OCI-LY7 (cell line): ENCODE data around the gene RAB27B. TPM values are rescaled to one million over a fixed set of nuclear protein-coding genes. Genes with fewer than 3 reads are reported as not detected.

ENCODE experiments used
- BruUV-seq: library from RNA; stranded (reverse); fragments of 400-500 nt; replicated peaks from 2 replicates; lab custom pipeline; 2021; lab: Mats Ljungman, UMichigan
- CTCF ChIA-PET: fragments of 300-600 bp; sonication (Branson Sonifier 250); formaldehyde crosslinking; loops from one replicate; lab custom pipeline; 2022; ENCODE audit warnings: antibody characterized with exemption; ENCODE audit not compliant: unreplicated experiment; lab: Charles Lee
- POLR2A ChIA-PET: fragments of 300-600 bp; sonication (Branson Sonifier 250); formaldehyde crosslinking; loops from one replicate; lab custom pipeline; 2022; ENCODE audit warnings: antibody characterized with exemption; lab: Charles Lee
- DNase-seq: peaks from one replicate; pipeline ENCODE4 v3.0.0-alpha.2; 2015; ENCODE audit warnings: low spot score
- H2AFZ ChIP-seq: fragments of 200-600 bp; sonication (generic), shearing (Covaris generic); 2 replicates; pipeline ENCODE4 v1.6.1; 2014; ENCODE audit warnings: mild to moderate bottlenecking, antibody characterized with exemption, low read length, moderate library complexity
- H3K27ac ChIP-seq: fragments of 200-600 bp; sonication (generic); 2 replicates; pipeline ENCODE4 v1.5.1; 2014; ENCODE audit warnings: mixed run types, low read depth, mild to moderate bottlenecking, moderate library complexity, low read length, inconsistent platforms; ENCODE audit not compliant: poor library complexity, severe bottlenecking
- H3K36me3 ChIP-seq: fragments of 200-600 bp; sonication (generic); 2 replicates; pipeline ENCODE4 v1.6.1; 2014; ENCODE audit warnings: mild to moderate bottlenecking, antibody characterized with exemption, low read length, moderate library complexity, mixed read lengths; ENCODE audit not compliant: insufficient read depth
- H3K4me1 ChIP-seq: fragments of 200-600 bp; sonication (generic); 2 replicates; pipeline ENCODE4 v1.5.1; 2014; ENCODE audit warnings: mild to moderate bottlenecking, low read length; ENCODE audit not compliant: insufficient read depth, poor library complexity, severe bottlenecking
- H3K4me2 ChIP-seq: fragments of 200-600 bp; sonication (generic); 2 replicates; pipeline ENCODE4 v1.6.1; 2014; ENCODE audit warnings: mild to moderate bottlenecking, low read length
- H3K4me3 ChIP-seq: fragments of 200-600 bp; sonication (generic); 2 replicates; pipeline ENCODE4 v1.5.1; 2014; ENCODE audit warnings: mild to moderate bottlenecking, low read depth, low read length; ENCODE audit not compliant: poor library complexity, severe bottlenecking
- H3K79me2 ChIP-seq: fragments of 200-600 bp; sonication (generic); 2 replicates; pipeline ENCODE4 v1.6.1; 2016; ENCODE audit warnings: low read depth, mild to moderate bottlenecking, low read length, moderate library complexity, mixed read lengths; ENCODE audit not compliant: insufficient read depth
- H3K9me2 ChIP-seq: fragments of 200-600 bp; sonication (generic); 2 replicates; pipeline ENCODE4 v1.6.1; 2016; ENCODE audit warnings: mild to moderate bottlenecking, low read length, mixed read lengths; ENCODE audit not compliant: insufficient read depth
- H3K9me3 ChIP-seq: fragments of 200-600 bp; sonication (generic); 2 replicates; pipeline ENCODE4 v1.6.1; 2014; ENCODE audit warnings: mild to moderate bottlenecking, mixed run types, low read length, mixed read lengths
- H4K20me1 ChIP-seq: fragments of 200-600 bp; sonication (generic); 2 replicates; pipeline ENCODE4 v1.6.1; 2014; ENCODE audit warnings: mild to moderate bottlenecking, antibody characterized with exemption, low read length, moderate library complexity, mixed read lengths; ENCODE audit not compliant: insufficient read depth
- CTCF ChIP-seq: fragments of 200-600 bp; sonication (generic); conservative IDR thresholded peaks from 2 replicates; pipeline ENCODE4 v1.5.1; 2014; ENCODE audit warnings: mild to moderate bottlenecking, antibody characterized with exemption, low read length, moderate library complexity, mixed read lengths
- EZH2phosphoT487 ChIP-seq: fragments of 200-600 bp; sonication (generic); IDR thresholded peaks from 2 replicates; pipeline ENCODE4 v1.6.1; 2018; ENCODE audit warnings: low read depth, borderline replicate concordance, mild to moderate bottlenecking, mixed run types, antibody characterized with exemption, low read length, moderate library complexity, mixed read lengths
- intact Hi-C: fragments of 100-400 bp; cut with micrococcal nuclease; formaldehyde crosslinking; loops from one replicate; pipeline ENCODE4 v1.10.0; 2022; ENCODE audit not compliant: unreplicated experiment
- total RNA-seq, 2 experiments: library from RNA; depleted of rRNA in 1 of 2; stranded (reverse); fragments of >200 nt in 1 of 2; shearing (Covaris generic) in 1 of 2; gene quantifications; 2 replicates each; pipeline ENCODE4 v1.2.3, GENCODE V29; 2014 to 2022

The RAB27B gene
- total RNA-seq, 2 experiments from 2014 or later, result not detected

- H3K27ac ChIP-seq, result no peak overlapping the region
- H3K36me3 ChIP-seq, result no peaks in the 10 kb centered on the region
- CTCF ChIA-PET, result no interaction called here
- H3K9me2 ChIP-seq, result no peaks in the 10 kb centered on the region
- H3K4me2 ChIP-seq, result no peak overlapping the region
- intact Hi-C loops, result no loop called here
- H2AFZ ChIP-seq, result no peak overlapping the region
- POLR2A ChIA-PET, result interaction anchor here (1.7 kb wide), 1 partner anchor 11 kb away, joined by 4 read pairs; no protein-coding TSS in a partner anchor
- H4K20me1 ChIP-seq, result no peaks in the 10 kb centered on the region
- TF ChIP-seq CTCF (no peak), EZH2phosphoT487 (no peak)
- no TSS peak for BruUV-seq
- no peaks in the 10 kb centered on the region for H3K9me3 ChIP-seq
- no peaks in the 10 kb centered on the region for H3K79me2 ChIP-seq
- no peaks in the 10 kb centered on the region for H3K4me1 ChIP-seq
- no peak for DNase-seq
- H3K4me3 ChIP-seq, result no peak overlapping the region
Measured at GRCh38 chr18:54879691-54880090, 51.4 kb downstream of the RAB27B start.

- DNase-seq, result no peak
- POLR2A ChIA-PET, result interaction anchor here (1.7 kb wide), 1 partner anchor 10 kb away, joined by 4 read pairs; no protein-coding TSS in a partner anchor
- TF ChIP-seq EZH2phosphoT487, result no peak
- no peaks in the 10 kb centered on the region for H3K36me3 ChIP-seq
- H3K9me2 ChIP-seq, result no peaks in the 10 kb centered on the region
- CTCF ChIA-PET, result no interaction called here
- no peak overlapping the region for H3K27ac ChIP-seq
- no TSS peak for BruUV-seq
- no peaks in the 10 kb centered on the region for H3K4me1 ChIP-seq
- H2AFZ ChIP-seq, result no peak overlapping the region
- H3K4me2 ChIP-seq, result no peak overlapping the region
- intact Hi-C loops, result no loop called here
- no peak overlapping the region for H3K4me3 ChIP-seq
- no peaks in the 10 kb centered on the region for H3K79me2 ChIP-seq
- H4K20me1 ChIP-seq, result no peaks in the 10 kb centered on the region
- H3K9me3 ChIP-seq, result no peaks in the 10 kb centered on the region
Measured at GRCh38 chr18:54880395-54881105, 52.3 kb downstream of the RAB27B start.

GRCh38 chr18:54881229-54881768 lies 53.0 kb downstream of the RAB27B start:
- TF ChIP-seq EZH2phosphoT487 (no peak), CTCF (no peak)
- Histone ChIP-seq H3K79me2 (no peaks in the 10 kb centered on the region), H3K27ac (no peak overlapping the region), H3K9me2 (no peaks in the 10 kb centered on the region), H3K4me2 (no peak overlapping the region), H3K36me3 (no peaks in the 10 kb centered on the region), H2AFZ (no peak overlapping the region), H4K20me1 (no peaks in the 10 kb centered on the region), H3K9me3 (no peaks in the 10 kb centered on the region), H3K4me1 (no peaks in the 10 kb centered on the region), H3K4me3 (no peak overlapping the region)
- no TSS peak for BruUV-seq
- ChIA-PET POLR2A (no interaction called here), CTCF (no interaction called here)
- DNase-seq, result no peak
- intact Hi-C loops, result no loop called here
